ENCODE measurements around the gene P2RY4.

DNA sequence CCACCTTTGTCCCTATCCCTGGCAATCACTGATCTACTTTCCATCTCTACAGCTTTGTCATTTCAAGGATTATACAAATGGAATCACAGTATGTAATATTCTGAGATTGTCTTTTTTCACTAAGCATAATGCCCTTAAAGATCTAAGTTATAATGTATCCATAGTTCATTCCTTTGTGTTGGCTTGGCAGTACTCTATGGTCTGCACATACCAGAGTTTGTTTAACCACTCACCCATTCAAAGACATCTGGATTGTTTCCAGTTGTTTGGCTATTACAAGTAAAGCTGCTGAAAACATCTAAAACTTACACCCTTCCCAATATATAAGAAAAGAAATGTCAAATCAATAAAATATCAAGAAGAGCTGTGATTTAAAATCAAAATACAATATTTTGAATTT, 51.5 kb downstream of the P2RY4 start:
- TF ChIP-seq, protein P1, sequence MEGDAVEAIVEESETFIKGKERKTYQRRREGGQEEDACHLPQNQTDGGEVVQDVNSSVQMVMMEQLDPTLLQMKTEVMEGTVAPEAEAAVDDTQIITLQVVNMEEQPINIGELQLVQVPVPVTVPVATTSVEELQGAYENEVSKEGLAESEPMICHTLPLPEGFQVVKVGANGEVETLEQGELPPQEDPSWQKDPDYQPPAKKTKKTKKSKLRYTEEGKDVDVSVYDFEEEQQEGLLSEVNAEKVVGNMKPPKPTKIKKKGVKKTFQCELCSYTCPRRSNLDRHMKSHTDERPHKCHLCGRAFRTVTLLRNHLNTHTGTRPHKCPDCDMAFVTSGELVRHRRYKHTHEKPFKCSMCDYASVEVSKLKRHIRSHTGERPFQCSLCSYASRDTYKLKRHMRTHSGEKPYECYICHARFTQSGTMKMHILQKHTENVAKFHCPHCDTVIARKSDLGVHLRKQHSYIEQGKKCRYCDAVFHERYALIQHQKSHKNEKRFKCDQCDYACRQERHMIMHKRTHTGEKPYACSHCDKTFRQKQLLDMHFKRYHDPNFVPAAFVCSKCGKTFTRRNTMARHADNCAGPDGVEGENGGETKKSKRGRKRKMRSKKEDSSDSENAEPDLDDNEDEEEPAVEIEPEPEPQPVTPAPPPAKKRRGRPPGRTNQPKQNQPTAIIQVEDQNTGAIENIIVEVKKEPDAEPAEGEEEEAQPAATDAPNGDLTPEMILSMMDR (IDR thresholded peaks at IDR 0.05; ENCODE audit: insufficient read depth, low read length, poor library complexity, severe bottlenecking), result no peak
- TF ChIP-seq EZH2phosphoT487 (conservative IDR thresholded peaks at IDR 0.05; ENCODE audit: low read length), result no peak

Measured in SU-DHL-6 (cell line).